Amniotic stem cell (primary cell): ENCODE data around the gene PABPN1.
A peak's percentile ranks its signal among the peaks of the same experiment; 100 is the strongest.
"Not testable (repeated sequence)": the region's sequence is repeated elsewhere in the genome, so short reads cannot be mapped to it uniquely, and the experiment has no call there.

ENCODE experiments used
- DNase-seq: peaks from one replicate; lab custom pipeline; 2025; lab: John Stamatoyannopoulos, UW

The PABPN1 gene

GRCh38 chr14:23301288-23301968 is 19.8 kb upstream of the PABPN1 start:
- peak; percentile 97 for DNase-seq

- DNase-seq, result no peak
Measured at GRCh38 chr14:23301969-23302289, 19.3 kb upstream of the PABPN1 start.

- no peak for DNase-seq
Measured at GRCh38 chr14:23302290-23303225, 18.7 kb upstream of the PABPN1 start, which contains the start of gene PPP1R3E. Gene PPP1R3E (minus strand): TSS chr14:23302859. CDS start chr14:23302576, 283 bp downstream.

GRCh38 chr14:23306412-23307145 is 14.7 kb upstream of the PABPN1 start, which contains the start of gene BCL2L2:
Gene BCL2L2 (plus strand): TSS chr14:23306833. CDS start chr14:23307768, 935 bp downstream.
- DNase-seq, result peak; percentile 78

GRCh38 chr14:23307146-23307530 is 14.1 kb upstream of the PABPN1 start:
- no peak for DNase-seq

- DNase-seq, result no peak
Measured at GRCh38 chr14:23307687-23308644, 13.3 kb upstream of the PABPN1 start.

- no peak for DNase-seq
Measured at GRCh38 chr14:23308721-23309445, 12.4 kb upstream of the PABPN1 start.

- DNase-seq, result no peak
Measured at GRCh38 chr14:23310546-23310945, 10.7 kb upstream of the PABPN1 start.

- no peak for DNase-seq
Measured at GRCh38 chr14:23316300-23316699, 5.0 kb upstream of the PABPN1 start.

GRCh38 chr14:23319746-23320583 is 1.3 kb upstream of the PABPN1 start:
- no peak for DNase-seq

GRCh38 chr14:23321572-23322547 is 603 bp downstream of the PABPN1 start:
- peak; percentile 33 for DNase-seq

GRCh38 chr14:23322568-23323517 is 1.6 kb downstream of the PABPN1 start:
- DNase-seq, result no peak

- DNase-seq, result no peak
Measured at GRCh38 chr14:23323838-23324454, 2.7 kb downstream of the PABPN1 start.

- DNase-seq, result no peak
Measured at GRCh38 chr14:23324455-23324846, 3.2 kb downstream of the PABPN1 start.

- DNase-seq, result no peak
Measured at GRCh38 chr14:23324993-23325392, 3.7 kb downstream of the PABPN1 start.

- not testable (repeated sequence) for DNase-seq
Measured at GRCh38 chr14:23325746-23326145, 4.5 kb downstream of the PABPN1 start.
